Breast epithelium (tissue), 3 donors: ENCODE measurements around the gene CNN1.

Source experiments
- CTCF ChIP-seq, 3 donors: fragments of 450-650 bp; IDR thresholded peaks; one replicate each; pipeline ENCODE4 v1.5.1; 2016 to 2017; ENCODE audit warnings: antibody characterized with exemption in 3 of 3, mild to moderate bottlenecking in 3 of 3, moderate library complexity in 3 of 3
- POLR2A ChIP-seq: fragments of 450-650 bp; IDR thresholded peaks from one replicate; pipeline ENCODE4 v1.6.1; 2016; ENCODE audit warnings: antibody characterized with exemption, mild to moderate bottlenecking, moderate library complexity

- TF ChIP-seq POLR2A (no peak), CTCF (IDR thresholded peaks at IDR 0.05) (no peak)
Measured at GRCh38 chr19:11519138-11519537, 19.5 kb upstream of the CNN1 start.
